ENCODE results near the gene SLC4A3.

SLC4A3 gene

GRCh38 chr2:219620546-219620945, 6.9 kb upstream of the SLC4A3 start:
- Mint-ChIP-seq H3K4me1 (ENCODE audit: low read depth) (no peaks in the 10 kb centered on the region), H3K36me3 (ENCODE audit: low read depth) (peaks cover 13% of the 10 kb centered on the region), H3K9me3 (no peaks in the 10 kb centered on the region), H3K27ac (no peak overlapping the region), H3K27me3 (no peaks in the 10 kb centered on the region), H3K4me3 (no peak overlapping the region)
- no peak for DNase-seq

GRCh38 chr2:219621935-219622334, 5.5 kb upstream of the SLC4A3 start:
- no peaks in the 10 kb centered on the region for H3K36me3 Mint-ChIP-seq (ENCODE audit: low read depth)
- no peak overlapping the region for H3K27ac Mint-ChIP-seq
- H3K9me3 Mint-ChIP-seq: no peaks in the 10 kb centered on the region
- no peak for DNase-seq
- H3K4me1 Mint-ChIP-seq (ENCODE audit: low read depth): peaks cover 4% of the 10 kb centered on the region
- no peak overlapping the region for H3K4me3 Mint-ChIP-seq
- H3K27me3 Mint-ChIP-seq: peaks cover 10% of the 10 kb centered on the region

GRCh38 chr2:219622472-219622871, 5.0 kb upstream of the SLC4A3 start:
- no peak for DNase-seq
- peaks cover 5% of the 10 kb centered on the region for H3K4me1 Mint-ChIP-seq (ENCODE audit: low read depth)
- no peaks in the 10 kb centered on the region for H3K36me3 Mint-ChIP-seq (ENCODE audit: low read depth)
- H3K27ac Mint-ChIP-seq: no peak overlapping the region
- peaks cover 13% of the 10 kb centered on the region for H3K27me3 Mint-ChIP-seq
- H3K4me3 Mint-ChIP-seq: no peak overlapping the region
- no peaks in the 10 kb centered on the region for H3K9me3 Mint-ChIP-seq

- Mint-ChIP-seq H3K27me3 (peaks cover 29% of the 10 kb centered on the region), H3K36me3 (ENCODE audit: low read depth) (no peaks in the 10 kb centered on the region), H3K4me3 (no peak overlapping the region), H3K4me1 (ENCODE audit: low read depth) (peaks cover 5% of the 10 kb centered on the region), H3K9me3 (no peaks in the 10 kb centered on the region), H3K27ac (no peak overlapping the region)
- DNase-seq: no peak
Measured at GRCh38 chr2:219624565-219624964, 2.9 kb upstream of the SLC4A3 start.

- H3K27me3 Mint-ChIP-seq: peaks cover 31% of the 10 kb centered on the region
- H3K4me1 Mint-ChIP-seq (ENCODE audit: low read depth): peaks cover 5% of the 10 kb centered on the region
- no peaks in the 10 kb centered on the region for H3K9me3 Mint-ChIP-seq
- no peak overlapping the region for H3K27ac Mint-ChIP-seq
- DNase-seq: no peak
- no peaks in the 10 kb centered on the region for H3K36me3 Mint-ChIP-seq (ENCODE audit: low read depth)
- H3K4me3 Mint-ChIP-seq: no peak overlapping the region
Measured at GRCh38 chr2:219625179-219625578, 2.3 kb upstream of the SLC4A3 start.

GRCh38 chr2:219626540-219626939, 890 bp upstream of the SLC4A3 start:
- Mint-ChIP-seq H3K4me1 (ENCODE audit: low read depth) (peaks cover 8% of the 10 kb centered on the region), H3K9me3 (no peaks in the 10 kb centered on the region), H3K27ac (no peak overlapping the region), H3K4me3 (peak overlapping the region; percentile 66), H3K36me3 (ENCODE audit: low read depth) (no peaks in the 10 kb centered on the region), H3K27me3 (peaks cover 40% of the 10 kb centered on the region)
- DNase-seq: peak; percentile 20

- H3K4me1 Mint-ChIP-seq (ENCODE audit: low read depth): peaks cover 9% of the 10 kb centered on the region
- peak overlapping the region; percentile 38 for H3K4me3 Mint-ChIP-seq
- H3K27me3 Mint-ChIP-seq: peaks cover 42% of the 10 kb centered on the region
Measured at GRCh38 chr2:219628235-219628985, 980 bp downstream of the SLC4A3 start.

GRCh38 chr2:219628986-219629901, 1.8 kb downstream of the SLC4A3 start:
- Mint-ChIP-seq H3K4me1 (ENCODE audit: low read depth) (peaks cover 9% of the 10 kb centered on the region), H3K9me3 (no peaks in the 10 kb centered on the region), H3K27me3 (peaks cover 42% of the 10 kb centered on the region), H3K4me3 (no peak overlapping the region), H3K36me3 (ENCODE audit: low read depth) (no peaks in the 10 kb centered on the region), H3K27ac (no peak overlapping the region)
- peak; percentile 25 for DNase-seq

More at GRCh38 chr2:219628235-219628985, 980 bp downstream of the SLC4A3 start:
- DNase-seq: peak; percentile 26
- no peaks in the 10 kb centered on the region for H3K36me3 Mint-ChIP-seq (ENCODE audit: low read depth)
- no peaks in the 10 kb centered on the region for H3K9me3 Mint-ChIP-seq
- no peak overlapping the region for H3K27ac Mint-ChIP-seq

- Mint-ChIP-seq H3K27me3 (peaks cover 42% of the 10 kb centered on the region), H3K9me3 (no peaks in the 10 kb centered on the region), H3K4me1 (ENCODE audit: low read depth) (peaks cover 9% of the 10 kb centered on the region), H3K36me3 (ENCODE audit: low read depth) (no peaks in the 10 kb centered on the region), H3K27ac (no peak overlapping the region), H3K4me3 (no peak overlapping the region)
- DNase-seq: peak; percentile 28
Measured at GRCh38 chr2:219629976-219630695, 2.7 kb downstream of the SLC4A3 start.

- peak; percentile 25 for DNase-seq
- no peak overlapping the region for H3K4me3 Mint-ChIP-seq
- no peak overlapping the region for H3K27ac Mint-ChIP-seq
- H3K27me3 Mint-ChIP-seq: peaks cover 45% of the 10 kb centered on the region
- no peaks in the 10 kb centered on the region for H3K9me3 Mint-ChIP-seq
- H3K4me1 Mint-ChIP-seq (ENCODE audit: low read depth): peaks cover 9% of the 10 kb centered on the region
- no peaks in the 10 kb centered on the region for H3K36me3 Mint-ChIP-seq (ENCODE audit: low read depth)
Measured at GRCh38 chr2:219630770-219631405, 3.5 kb downstream of the SLC4A3 start.

GRCh38 chr2:219631406-219631891, 4.0 kb downstream of the SLC4A3 start:
- peaks cover 9% of the 10 kb centered on the region for H3K4me1 Mint-ChIP-seq (ENCODE audit: low read depth)
- H3K27ac Mint-ChIP-seq: no peak overlapping the region
- H3K36me3 Mint-ChIP-seq (ENCODE audit: low read depth): no peaks in the 10 kb centered on the region
- peak; percentile 25 for DNase-seq
- no peak overlapping the region for H3K4me3 Mint-ChIP-seq
- no peaks in the 10 kb centered on the region for H3K9me3 Mint-ChIP-seq
- peaks cover 39% of the 10 kb centered on the region for H3K27me3 Mint-ChIP-seq

- H3K27ac Mint-ChIP-seq: no peak overlapping the region
- DNase-seq: peak; percentile 28
- H3K4me3 Mint-ChIP-seq: no peak overlapping the region
- peaks cover 35% of the 10 kb centered on the region for H3K27me3 Mint-ChIP-seq
- no peaks in the 10 kb centered on the region for H3K36me3 Mint-ChIP-seq (ENCODE audit: low read depth)
- peaks cover 5% of the 10 kb centered on the region for H3K4me1 Mint-ChIP-seq (ENCODE audit: low read depth)
- H3K9me3 Mint-ChIP-seq: no peaks in the 10 kb centered on the region
Measured at GRCh38 chr2:219631904-219632759, 4.7 kb downstream of the SLC4A3 start.

- H3K9me3 Mint-ChIP-seq: no peaks in the 10 kb centered on the region
- no peak overlapping the region for H3K27ac Mint-ChIP-seq
- no peaks in the 10 kb centered on the region for H3K36me3 Mint-ChIP-seq (ENCODE audit: low read depth)
- H3K4me1 Mint-ChIP-seq (ENCODE audit: low read depth): peaks cover 5% of the 10 kb centered on the region
- H3K27me3 Mint-ChIP-seq: peaks cover 37% of the 10 kb centered on the region
- no peak overlapping the region for H3K4me3 Mint-ChIP-seq
- DNase-seq: no peak
Measured at GRCh38 chr2:219632760-219633105, 5.3 kb downstream of the SLC4A3 start.

All from activated T-cell treated with anti-CD3 and anti-CD28 coated beads, Interleukin-2, amount 50 U/mL, for 24 hours (primary cell).